GM18499 (cell line): Measurements from ENCODE around the gene ZMYM3.

ENCODE experiments used
- ATAC-seq: cut with Tn5 transposase; IDR thresholded peaks from one replicate; pipeline ENCODE4 v1.9.1; 2021; ENCODE audit warnings: moderate number of reproducible peaks; ENCODE audit not compliant: insufficient read depth, unreplicated experiment

ZMYM3 gene

GRCh38 chrX:71253253-71254091 is 468 bp downstream of the ZMYM3 start:
- no peak for ATAC-seq

- ATAC-seq, result no peak
Observed at GRCh38 chrX:71252221-71252620, 1.7 kb downstream of the ZMYM3 start.

GRCh38 chrX:71251466-71251973 is 2.4 kb downstream of the ZMYM3 start:
- ATAC-seq, result no peak

- ATAC-seq, result no peak
Observed at GRCh38 chrX:71250841-71251240, 3.1 kb downstream of the ZMYM3 start.

- no peak for ATAC-seq
Observed at GRCh38 chrX:71245159-71245558, 8.8 kb downstream of the ZMYM3 start.

GRCh38 chrX:71244359-71245128 is 9.4 kb downstream of the ZMYM3 start:
- ATAC-seq, result no peak

- ATAC-seq, result no peak
Observed at GRCh38 chrX:71241301-71241700, 12.6 kb downstream of the ZMYM3 start.

- no peak for ATAC-seq
Observed at GRCh38 chrX:71239781-71240180, 14.2 kb downstream of the ZMYM3 start.

GRCh38 chrX:71236836-71237235 is 17.1 kb downstream of the ZMYM3 start:
- no peak for ATAC-seq

GRCh38 chrX:71235482-71235881 is 18.5 kb downstream of the ZMYM3 start:
- ATAC-seq, result no peak

GRCh38 chrX:71228063-71228642 is 25.8 kb downstream of the ZMYM3 start:
- ATAC-seq, result no peak

- no peak for ATAC-seq
Observed at GRCh38 chrX:71227370-71228062, 26.4 kb downstream of the ZMYM3 start.

- no peak for ATAC-seq
Observed at GRCh38 chrX:71225676-71226075, 28.3 kb downstream of the ZMYM3 start.

GRCh38 chrX:71225009-71225408 is 28.9 kb downstream of the ZMYM3 start:
- ATAC-seq, result no peak

GRCh38 chrX:71224098-71224708 is 29.7 kb downstream of the ZMYM3 start:
- ATAC-seq, result no peak

- ATAC-seq, result no peak
Observed at GRCh38 chrX:71222929-71223328, 31.0 kb downstream of the ZMYM3 start, which contains the start of gene GJB1. TSS of gene GJB1 (plus strand) at chrX:71223224. CDS start at chrX:71223708, 484 bp downstream.

- ATAC-seq, result no peak
Observed at GRCh38 chrX:71221145-71221544, 32.8 kb downstream of the ZMYM3 start.

GRCh38 chrX:71217298-71217697 is 36.6 kb downstream of the ZMYM3 start:
- no peak for ATAC-seq

- ATAC-seq, result no peak
Observed at GRCh38 chrX:71216485-71216884, 37.5 kb downstream of the ZMYM3 start.
